Hematopoietic multipotent progenitor cell treated with erythropoietin and hydrocortisone succinate and interleukin-3 and kit ligand, for 4 days (in vitro differentiated cells): Measurements from ENCODE around the gene BRD3.
"Not testable (repeated sequence)": the region's sequence is repeated elsewhere in the genome, so short reads cannot be mapped to it uniquely, and the experiment has no call there.

ENCODE experiments used
- DNase-seq: peaks from one replicate; pipeline ENCODE4 v3.0.0-alpha.2; 2015

Gene BRD3

GRCh38 chr9:134067904-134068743, at the start of gene BRD3:
Gene BRD3, minus strand, starts transcription at chr9:134068026. Its CDS starts 14,549 bp downstream, at chr9:134053477.
- peak; percentile 96 for DNase-seq

GRCh38 chr9:134112561-134112960, 44.7 kb upstream of the BRD3 start:
- no peak for DNase-seq

- DNase-seq: no peak
Measured at GRCh38 chr9:134111064-134111463, 43.2 kb upstream of the BRD3 start.

- DNase-seq: no peak
Measured at GRCh38 chr9:134103391-134103998, 35.7 kb upstream of the BRD3 start.

GRCh38 chr9:134101623-134102149, 33.9 kb upstream of the BRD3 start:
- DNase-seq: no peak

- DNase-seq: not testable (repeated sequence)
Measured at GRCh38 chr9:134101133-134101532, 33.3 kb upstream of the BRD3 start.

- DNase-seq: no peak
Measured at GRCh38 chr9:134100040-134100439, 32.2 kb upstream of the BRD3 start.

GRCh38 chr9:134099123-134099761, 31.4 kb upstream of the BRD3 start:
- peak; percentile 81 for DNase-seq

- no peak for DNase-seq
Measured at GRCh38 chr9:134089972-134090371, 22.1 kb upstream of the BRD3 start.

- DNase-seq: peak; percentile 15
Measured at GRCh38 chr9:134088063-134088725, 20.4 kb upstream of the BRD3 start.

GRCh38 chr9:134085674-134086073, 17.8 kb upstream of the BRD3 start:
- no peak for DNase-seq

GRCh38 chr9:134083451-134083850, 15.6 kb upstream of the BRD3 start:
- DNase-seq: no peak

- no peak for DNase-seq
Measured at GRCh38 chr9:134076644-134077043, 8.8 kb upstream of the BRD3 start.

- not testable (repeated sequence) for DNase-seq
Measured at GRCh38 chr9:134075689-134076088, 7.9 kb upstream of the BRD3 start.

GRCh38 chr9:134073500-134073899, 5.7 kb upstream of the BRD3 start:
- DNase-seq: no peak

GRCh38 chr9:134072683-134073082, 4.9 kb upstream of the BRD3 start:
- DNase-seq: not testable (repeated sequence)

- DNase-seq: no peak
Measured at GRCh38 chr9:134071149-134071548, 3.3 kb upstream of the BRD3 start.

- DNase-seq: no peak
Measured at GRCh38 chr9:134069480-134070399, 1.9 kb upstream of the BRD3 start.

GRCh38 chr9:134068744-134069479, 1.1 kb upstream of the BRD3 start:
- no peak for DNase-seq

GRCh38 chr9:134066913-134067851, 644 bp downstream of the BRD3 start:
- peak; percentile 66 for DNase-seq
